Activated naive CD8-positive, alpha-beta T cell treated with anti-CD3 and anti-CD28 coated beads, Interleukin-2, amount 50 U/mL, for 16 hours (primary cell): Measurements from ENCODE around the gene FIZ1.
"Not testable (repeated sequence)": the region's sequence is repeated elsewhere in the genome, so short reads cannot be mapped to it uniquely, and the experiment has no call there.

Experiments
- DNase-seq: peaks from one replicate; pipeline ENCODE4 v3.0.0-alpha.2; 2020; ENCODE audit warnings: low read depth, low spot score

FIZ1 gene

GRCh38 chr19:55578031-55578760 lies 21.1 kb downstream of the FIZ1 start:
- DNase-seq, result no peak

- no peak for DNase-seq
Measured at GRCh38 chr19:55576746-55577145, 22.6 kb downstream of the FIZ1 start.

GRCh38 chr19:55573929-55574328 lies 25.4 kb downstream of the FIZ1 start:
- DNase-seq, result not testable (repeated sequence)

GRCh38 chr19:55569477-55569876 lies 29.8 kb downstream of the FIZ1 start:
- not testable (repeated sequence) for DNase-seq

GRCh38 chr19:55567708-55568328 lies 31.5 kb downstream of the FIZ1 start:
- DNase-seq, result no peak

- no peak for DNase-seq
Measured at GRCh38 chr19:55566823-55567222, 32.5 kb downstream of the FIZ1 start.

- DNase-seq, result no peak
Measured at GRCh38 chr19:55563261-55563690, 36.0 kb downstream of the FIZ1 start.

- DNase-seq, result no peak
Measured at GRCh38 chr19:55559684-55560083, 39.6 kb downstream of the FIZ1 start.

GRCh38 chr19:55554741-55555152 lies 44.6 kb downstream of the FIZ1 start:
- DNase-seq, result no peak

- DNase-seq, result no peak
Measured at GRCh38 chr19:55554302-55554701, 45.0 kb downstream of the FIZ1 start.

- DNase-seq, result no peak
Measured at GRCh38 chr19:55553217-55554182, 45.8 kb downstream of the FIZ1 start.

- DNase-seq, result no peak
Measured at GRCh38 chr19:55552620-55553019, 46.7 kb downstream of the FIZ1 start.

- no peak for DNase-seq
Measured at GRCh38 chr19:55552206-55552605, 47.1 kb downstream of the FIZ1 start.

GRCh38 chr19:55550321-55550650 lies 49.0 kb downstream of the FIZ1 start:
- DNase-seq, result no peak

GRCh38 chr19:55549500-55550320 lies 49.6 kb downstream of the FIZ1 start:
- no peak for DNase-seq

- DNase-seq, result no peak
Measured at GRCh38 chr19:55546822-55547614, 52.3 kb downstream of the FIZ1 start.

- no peak for DNase-seq
Measured at GRCh38 chr19:55546011-55546410, 53.3 kb downstream of the FIZ1 start.

- no peak for DNase-seq
Measured at GRCh38 chr19:55545443-55545842, 53.9 kb downstream of the FIZ1 start, which contains the start of gene SBK3. SBK3 (minus strand) TSS chr19:55545543; CDS start chr19:55545543, 0 bp downstream.

- DNase-seq, result no peak
Measured at GRCh38 chr19:55544776-55545439, 54.4 kb downstream of the FIZ1 start.

- DNase-seq, result no peak
Measured at GRCh38 chr19:55544014-55544413, 55.3 kb downstream of the FIZ1 start.
